K562 (cell line): Measurements from ENCODE around the gene CCM2.

ENCODE experiments used
- CTCF ChIP-seq, 3 experiments: IDR thresholded peaks in 2 of 3; conservative IDR thresholded peaks in 1 of 3; 2 replicates each; pipeline ENCODE4 v1.5.1; 2011 to 2012; ENCODE audit warnings: low read length in 3 of 3, mild to moderate bottlenecking in 3 of 3, control low read depth in 2 of 3, improper control_type of control experiment in 1 of 3, inconsistent platforms in 1 of 3, low read depth in 1 of 3, mixed read lengths in 1 of 3, moderate library complexity in 1 of 3; ENCODE audit not compliant: insufficient read depth in 2 of 3
- FOXA1 ChIP-seq: fragments of 450-650 bp; IDR thresholded peaks from 2 replicates; pipeline ENCODE4 v1.6.1; 2016; ENCODE audit warnings: mild to moderate bottlenecking, borderline replicate concordance
- MEIS2 ChIP-seq: fragments of 450-650 bp; IDR thresholded peaks from 2 replicates; pipeline ENCODE4 v1.6.1; 2014; ENCODE audit warnings: mild to moderate bottlenecking; ENCODE audit not compliant: partially characterized antibody
- NR2F6 ChIP-seq: fragments of 450-650 bp; formaldehyde crosslinking; IDR thresholded peaks from 2 replicates; pipeline ENCODE4 v1.4.0; 2020; ENCODE audit warnings: mild to moderate bottlenecking
- POLR2A ChIP-seq: fragments of 450-650 bp; conservative IDR thresholded peaks from 2 replicates; pipeline ENCODE4 v1.6.1; 2016
- PRPF4 ChIP-seq: fragments of 200-400 bp; formaldehyde crosslinking; IDR thresholded peaks from one replicate; pipeline ENCODE4 v1.6.1; 2017; ENCODE audit warnings: low read length, low read depth, mild to moderate bottlenecking; ENCODE audit not compliant: insufficient read depth, poor library complexity, severe bottlenecking
- RAD21 ChIP-seq, 2 experiments: fragments of 250-450 bp in 1 of 2; fragments of 450-650 bp in 1 of 2; sonication (Bioruptor Pico) in 1 of 2; formaldehyde crosslinking in 1 of 2; IDR thresholded peaks in 1 of 2; conservative IDR thresholded peaks in 1 of 2; 2 replicates each; pipeline versions ENCODE4 v1.4.0 to v1.8.0; 2020 to 2022; ENCODE audit warnings: mild to moderate bottlenecking in 2 of 2, moderate library complexity in 1 of 2
- SOX6 ChIP-seq: fragments of 450-650 bp; IDR thresholded peaks from 2 replicates; pipeline ENCODE4 v1.6.1; 2014; ENCODE audit warnings: mild to moderate bottlenecking
- ZNF592 ChIP-seq: fragments of 450-650 bp; IDR thresholded peaks from 2 replicates; pipeline ENCODE4 v1.6.1; 2017; ENCODE audit warnings: antibody characterized with exemption, mild to moderate bottlenecking

GRCh38 chr7:45033261-45033930, 33.4 kb downstream of the CCM2 start:
- no peak for TF ChIP-seq SOX6
- no peak for TF ChIP-seq RAD21 (CRISPR knock-in tag; conservative IDR thresholded peaks at IDR 0.05 in 1 of 2, IDR thresholded peaks at IDR 0.05 in 1 of 2)
- no peak for TF ChIP-seq CTCF (IDR thresholded peaks at IDR 0.05 in 2 of 3, conservative IDR thresholded peaks at IDR 0.05 in 1 of 3; ENCODE audit: insufficient read depth in 2 of 3, low read depth in 1 of 3, low read length in 3 of 3)
- TF ChIP-seq FOXA1 = no peak
- TF ChIP-seq ZNF592 = no peak
- no peak for TF ChIP-seq NR2F6
- no peak for TF ChIP-seq PRPF4
- no peak for TF ChIP-seq POLR2A
- TF ChIP-seq MEIS2 = no peak
